ENCODE data around the gene SLC25A24. TPM values are rescaled to one million over a fixed set of nuclear protein-coding genes. Genes with fewer than 3 reads are reported as not detected.
"Not testable (repeated sequence)": the region's sequence is repeated elsewhere in the genome, so short reads cannot be mapped to it uniquely, and the experiment has no call there.

Gene SLC25A24
- total RNA-seq = 46.9 and 53.2 TPM in 2 replicates
- long read RNA-seq, full-length matches to known transcripts = 113 of 145 reads
- long read RNA-seq, partial matches to known transcripts = 19 of 145 reads
- long read RNA-seq, other reads (novel, unspliced or antisense) = 13 of 145 reads

DNA sequence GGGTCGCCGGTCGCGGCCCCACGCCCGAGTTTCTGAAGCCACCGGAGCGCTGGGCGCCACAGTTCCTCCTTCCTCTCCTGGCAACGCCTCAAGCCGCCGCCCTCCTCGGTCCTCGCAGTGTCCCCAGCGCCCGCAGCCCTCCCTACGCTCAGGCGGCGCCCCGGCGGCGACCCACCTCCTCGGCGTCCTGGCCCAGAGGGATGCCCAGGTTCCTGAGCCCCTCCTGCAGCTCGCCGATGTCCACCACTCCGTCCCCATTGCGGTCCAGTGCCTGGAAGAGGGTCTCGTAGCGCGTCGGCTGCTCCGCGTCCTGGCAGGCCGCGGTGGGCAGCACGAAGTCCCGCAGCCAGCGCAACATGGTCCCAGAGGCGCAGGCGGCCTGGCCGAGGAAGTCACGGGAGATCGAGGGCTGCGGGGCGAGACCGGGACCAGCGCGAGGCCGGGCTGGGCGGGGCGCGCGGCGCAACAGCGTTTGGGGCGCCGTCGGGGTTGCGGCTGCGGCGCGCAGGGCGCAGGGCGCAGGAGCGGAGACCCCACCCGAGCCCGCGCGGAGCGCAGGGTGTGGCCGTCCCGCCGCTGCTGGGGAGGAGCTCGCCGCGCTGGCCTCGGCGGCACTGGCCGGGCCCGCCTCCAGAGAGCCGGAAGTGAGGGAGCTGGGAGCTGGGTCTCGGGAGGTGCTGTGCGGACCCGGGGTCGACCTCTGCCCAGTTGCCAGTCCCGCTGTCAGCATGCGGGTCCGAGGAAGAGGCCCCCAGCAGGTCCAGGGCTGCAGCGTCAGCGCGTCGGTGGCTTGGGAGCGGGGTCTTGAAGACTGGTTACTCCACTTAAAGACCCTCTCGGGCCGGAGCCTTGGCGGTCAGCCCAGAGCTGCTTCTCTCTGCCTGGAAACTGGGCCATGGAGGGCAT, at the start of gene SLC25A24:
Gene SLC25A24, minus strand, starts transcription at position 563 of the 906 bp plus-strand sequence. Its CDS starts 205 bp downstream, at position 358.
- peak; percentile 73 for DNase-seq (ENCODE audit: low spot score, unreplicated experiment)

DNA sequence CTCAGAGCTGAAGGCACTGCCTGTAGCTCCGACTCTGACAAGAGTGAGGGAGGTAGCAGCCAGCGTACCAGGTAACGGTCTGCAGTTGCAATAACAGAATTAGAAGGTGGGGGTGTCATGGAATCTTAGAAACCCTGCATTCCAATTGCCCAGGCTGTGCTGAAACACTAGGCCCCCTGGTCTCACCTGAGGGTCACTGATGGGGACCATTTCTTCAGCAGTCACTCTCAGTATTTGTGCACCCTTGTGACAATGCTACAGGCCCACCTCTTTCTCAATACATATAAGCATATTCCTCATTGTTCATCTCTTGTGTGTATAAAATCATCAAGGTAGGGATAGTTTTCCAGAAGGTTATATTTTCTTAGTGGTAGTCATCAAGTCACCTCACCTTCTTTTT, 43.8 kb upstream of the SLC25A24 start, which contains the start of gene NBPF4:
Gene NBPF4, minus strand, starts transcription at position 101 of the 400 bp plus-strand sequence. CDS start 315 bp downstream, outside the sequence.
- not testable (repeated sequence) for H3K27ac Mint-ChIP-seq; H3K4me1 Mint-ChIP-seq (ENCODE audit: low read depth); H3K27me3 Mint-ChIP-seq; DNase-seq (ENCODE audit: low spot score, unreplicated experiment); H3K36me3 Mint-ChIP-seq (ENCODE audit: insufficient read depth); H3K4me3 Mint-ChIP-seq (ENCODE audit: low read depth); H3K9me3 Mint-ChIP-seq (ENCODE audit: low read depth)

More for the DNA sequence above, at the start of gene SLC25A24:
- TF ChIP-seq, protein P1, sequence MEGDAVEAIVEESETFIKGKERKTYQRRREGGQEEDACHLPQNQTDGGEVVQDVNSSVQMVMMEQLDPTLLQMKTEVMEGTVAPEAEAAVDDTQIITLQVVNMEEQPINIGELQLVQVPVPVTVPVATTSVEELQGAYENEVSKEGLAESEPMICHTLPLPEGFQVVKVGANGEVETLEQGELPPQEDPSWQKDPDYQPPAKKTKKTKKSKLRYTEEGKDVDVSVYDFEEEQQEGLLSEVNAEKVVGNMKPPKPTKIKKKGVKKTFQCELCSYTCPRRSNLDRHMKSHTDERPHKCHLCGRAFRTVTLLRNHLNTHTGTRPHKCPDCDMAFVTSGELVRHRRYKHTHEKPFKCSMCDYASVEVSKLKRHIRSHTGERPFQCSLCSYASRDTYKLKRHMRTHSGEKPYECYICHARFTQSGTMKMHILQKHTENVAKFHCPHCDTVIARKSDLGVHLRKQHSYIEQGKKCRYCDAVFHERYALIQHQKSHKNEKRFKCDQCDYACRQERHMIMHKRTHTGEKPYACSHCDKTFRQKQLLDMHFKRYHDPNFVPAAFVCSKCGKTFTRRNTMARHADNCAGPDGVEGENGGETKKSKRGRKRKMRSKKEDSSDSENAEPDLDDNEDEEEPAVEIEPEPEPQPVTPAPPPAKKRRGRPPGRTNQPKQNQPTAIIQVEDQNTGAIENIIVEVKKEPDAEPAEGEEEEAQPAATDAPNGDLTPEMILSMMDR (IDR thresholded peaks at IDR 0.05; ENCODE audit: unreplicated experiment) = no peak
- Mint-ChIP-seq H3K9me3 (ENCODE audit: low read depth) (peaks cover 10% of the 10 kb centered on the region), H3K27ac (peak within 1 kb of the TSS; percentile 99), H3K4me1 (ENCODE audit: low read depth) (peaks cover 17% of the 10 kb centered on the region), H3K27me3 (peaks cover 5% of the 10 kb centered on the region), H3K36me3 (ENCODE audit: insufficient read depth) (peaks cover 20% of the 10 kb centered on the region), H3K4me3 (ENCODE audit: low read depth) (peak within 1 kb of the TSS; percentile 92)

- not testable (repeated sequence) for H3K27me3 Mint-ChIP-seq, H3K27ac Mint-ChIP-seq
These were observed 39.3 kb upstream of the SLC25A24 start for GRCh38 chr1:108239426-108239825.

GRCh38 chr1:108235308-108235707, 35.2 kb upstream of the SLC25A24 start:
- H3K4me1 Mint-ChIP-seq (ENCODE audit: low read depth); DNase-seq (ENCODE audit: low spot score, unreplicated experiment); H3K4me3 Mint-ChIP-seq (ENCODE audit: low read depth); H3K27ac Mint-ChIP-seq; H3K9me3 Mint-ChIP-seq (ENCODE audit: low read depth); H3K27me3 Mint-ChIP-seq; H3K36me3 Mint-ChIP-seq (ENCODE audit: insufficient read depth): not testable (repeated sequence)

More at GRCh38 chr1:108239426-108239825, 39.3 kb upstream of the SLC25A24 start:
- H3K36me3 Mint-ChIP-seq (ENCODE audit: insufficient read depth); H3K4me3 Mint-ChIP-seq (ENCODE audit: low read depth); H3K9me3 Mint-ChIP-seq (ENCODE audit: low read depth); DNase-seq (ENCODE audit: low spot score, unreplicated experiment); H3K4me1 Mint-ChIP-seq (ENCODE audit: low read depth): not testable (repeated sequence)

- H3K27ac Mint-ChIP-seq; H3K27me3 Mint-ChIP-seq; H3K36me3 Mint-ChIP-seq (ENCODE audit: insufficient read depth); DNase-seq (ENCODE audit: low spot score, unreplicated experiment); H3K4me3 Mint-ChIP-seq (ENCODE audit: low read depth); H3K4me1 Mint-ChIP-seq (ENCODE audit: low read depth); H3K9me3 Mint-ChIP-seq (ENCODE audit: low read depth): not testable (repeated sequence)
These were observed 32.0 kb upstream of the SLC25A24 start for GRCh38 chr1:108232183-108232582.

- H3K27me3 Mint-ChIP-seq; H3K4me3 Mint-ChIP-seq (ENCODE audit: low read depth); H3K4me1 Mint-ChIP-seq (ENCODE audit: low read depth); DNase-seq (ENCODE audit: low spot score, unreplicated experiment); H3K36me3 Mint-ChIP-seq (ENCODE audit: insufficient read depth); H3K27ac Mint-ChIP-seq; H3K9me3 Mint-ChIP-seq (ENCODE audit: low read depth): not testable (repeated sequence)
These were observed 29.8 kb upstream of the SLC25A24 start for GRCh38 chr1:108229976-108230375.

GRCh38 chr1:108227772-108228171, 27.6 kb upstream of the SLC25A24 start:
- H3K27me3 Mint-ChIP-seq; DNase-seq (ENCODE audit: low spot score, unreplicated experiment); H3K4me3 Mint-ChIP-seq (ENCODE audit: low read depth); H3K4me1 Mint-ChIP-seq (ENCODE audit: low read depth); H3K36me3 Mint-ChIP-seq (ENCODE audit: insufficient read depth); H3K27ac Mint-ChIP-seq; H3K9me3 Mint-ChIP-seq (ENCODE audit: low read depth): not testable (repeated sequence)

- DNase-seq (ENCODE audit: low spot score, unreplicated experiment); H3K4me1 Mint-ChIP-seq (ENCODE audit: low read depth); H3K27me3 Mint-ChIP-seq; H3K27ac Mint-ChIP-seq; H3K4me3 Mint-ChIP-seq (ENCODE audit: low read depth); H3K36me3 Mint-ChIP-seq (ENCODE audit: insufficient read depth); H3K9me3 Mint-ChIP-seq (ENCODE audit: low read depth): not testable (repeated sequence)
These were observed 26.7 kb upstream of the SLC25A24 start for GRCh38 chr1:108226855-108227254.

DNA sequence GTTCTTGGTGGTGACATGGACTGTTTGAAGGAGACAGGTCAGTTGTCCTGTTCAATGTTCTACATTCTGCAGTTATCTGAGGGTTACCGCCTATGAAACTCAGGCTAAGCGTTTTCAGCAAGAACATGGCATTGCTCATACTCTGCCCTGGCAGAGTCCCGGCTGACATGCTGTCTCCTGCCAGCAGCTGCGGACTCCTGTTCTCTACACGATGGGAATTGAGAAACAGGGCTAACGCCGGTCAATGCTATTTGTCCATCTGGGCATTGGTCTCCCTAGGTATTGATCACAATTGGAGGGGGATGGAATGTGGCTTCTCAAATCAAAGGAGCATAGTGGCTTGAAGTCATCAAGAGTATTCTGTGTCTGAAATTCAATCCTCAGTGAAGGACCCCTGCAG, 23.1 kb upstream of the SLC25A24 start:
- not testable (repeated sequence) for H3K36me3 Mint-ChIP-seq (ENCODE audit: insufficient read depth); H3K27ac Mint-ChIP-seq; H3K27me3 Mint-ChIP-seq; H3K4me1 Mint-ChIP-seq (ENCODE audit: low read depth); H3K4me3 Mint-ChIP-seq (ENCODE audit: low read depth); H3K9me3 Mint-ChIP-seq (ENCODE audit: low read depth); DNase-seq (ENCODE audit: low spot score, unreplicated experiment)

- not testable (repeated sequence) for H3K27ac Mint-ChIP-seq; DNase-seq (ENCODE audit: low spot score, unreplicated experiment); H3K9me3 Mint-ChIP-seq (ENCODE audit: low read depth); H3K27me3 Mint-ChIP-seq; H3K36me3 Mint-ChIP-seq (ENCODE audit: insufficient read depth); H3K4me1 Mint-ChIP-seq (ENCODE audit: low read depth); H3K4me3 Mint-ChIP-seq (ENCODE audit: low read depth)
These were observed 17.5 kb upstream of the SLC25A24 start for GRCh38 chr1:108217515-108218174.

GRCh38 chr1:108217007-108217406, 16.9 kb upstream of the SLC25A24 start:
- H3K9me3 Mint-ChIP-seq (ENCODE audit: low read depth) = not testable (repeated sequence)

More at GRCh38 chr1:108217007-108217406, 16.9 kb upstream of the SLC25A24 start:
- not testable (repeated sequence) for H3K27me3 Mint-ChIP-seq; DNase-seq (ENCODE audit: low spot score, unreplicated experiment); H3K4me1 Mint-ChIP-seq (ENCODE audit: low read depth); H3K36me3 Mint-ChIP-seq (ENCODE audit: insufficient read depth); H3K27ac Mint-ChIP-seq; H3K4me3 Mint-ChIP-seq (ENCODE audit: low read depth)

Measured in progenitor cell of endocrine pancreas (in vitro differentiated cells).